ENCODE measurements around the gene MICU1.

MICU1 gene

DNA sequence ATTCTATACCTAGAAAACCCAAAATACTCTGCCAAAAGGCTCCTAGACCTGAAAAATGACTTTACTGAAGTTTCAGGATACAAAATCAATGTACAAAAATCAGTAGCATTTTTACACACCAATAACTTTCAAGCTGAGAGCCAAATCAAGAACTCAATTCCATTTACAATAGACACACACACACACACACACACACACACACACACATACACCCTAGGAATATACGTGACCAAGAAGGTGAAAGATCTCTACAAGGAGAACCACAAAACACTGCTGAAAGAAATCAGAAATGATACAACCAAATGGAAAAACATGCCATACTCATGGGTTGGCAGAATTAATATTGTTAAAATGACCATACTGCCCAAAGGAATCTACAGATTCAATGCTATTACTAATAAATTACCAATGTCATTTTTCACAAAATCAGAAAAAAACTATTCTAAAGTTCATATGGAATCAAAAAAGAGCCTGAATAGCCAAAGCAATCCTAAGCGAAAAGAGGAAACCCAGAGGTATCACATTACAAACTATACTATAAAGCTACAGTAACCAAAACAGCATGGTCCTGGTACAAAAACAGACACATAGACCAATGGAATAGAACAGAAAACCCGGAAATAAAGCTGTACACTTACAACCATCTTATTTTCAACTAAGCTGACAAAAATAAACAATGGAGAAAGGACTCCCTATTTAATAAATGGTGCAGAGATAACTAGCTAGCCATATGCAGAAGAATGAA lies 122.0 kb downstream of the MICU1 start:
- TF ChIP-seq TCF12 (IDR thresholded peaks at IDR 0.05; ENCODE audit: low read depth) = no peak
- TF ChIP-seq, protein P1, sequence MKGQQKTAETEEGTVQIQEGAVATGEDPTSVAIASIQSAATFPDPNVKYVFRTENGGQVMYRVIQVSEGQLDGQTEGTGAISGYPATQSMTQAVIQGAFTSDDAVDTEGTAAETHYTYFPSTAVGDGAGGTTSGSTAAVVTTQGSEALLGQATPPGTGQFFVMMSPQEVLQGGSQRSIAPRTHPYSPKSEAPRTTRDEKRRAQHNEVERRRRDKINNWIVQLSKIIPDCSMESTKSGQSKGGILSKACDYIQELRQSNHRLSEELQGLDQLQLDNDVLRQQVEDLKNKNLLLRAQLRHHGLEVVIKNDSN (IDR thresholded peaks at IDR 0.05) = no peak
- TF ChIP-seq CEBPB (IDR thresholded peaks at IDR 0.05) = no peak
- TF ChIP-seq YY1 (IDR thresholded peaks at IDR 0.05; ENCODE audit: low read depth) = no peak
- no peak for TF ChIP-seq TAF1 (IDR thresholded peaks at IDR 0.05; ENCODE audit: low read depth)
- TF ChIP-seq ZBTB7A (IDR thresholded peaks at IDR 0.05; ENCODE audit: low read depth) = no peak
- TF ChIP-seq NFIC (IDR thresholded peaks at IDR 0.05) = no peak
- TF ChIP-seq, protein P2, sequence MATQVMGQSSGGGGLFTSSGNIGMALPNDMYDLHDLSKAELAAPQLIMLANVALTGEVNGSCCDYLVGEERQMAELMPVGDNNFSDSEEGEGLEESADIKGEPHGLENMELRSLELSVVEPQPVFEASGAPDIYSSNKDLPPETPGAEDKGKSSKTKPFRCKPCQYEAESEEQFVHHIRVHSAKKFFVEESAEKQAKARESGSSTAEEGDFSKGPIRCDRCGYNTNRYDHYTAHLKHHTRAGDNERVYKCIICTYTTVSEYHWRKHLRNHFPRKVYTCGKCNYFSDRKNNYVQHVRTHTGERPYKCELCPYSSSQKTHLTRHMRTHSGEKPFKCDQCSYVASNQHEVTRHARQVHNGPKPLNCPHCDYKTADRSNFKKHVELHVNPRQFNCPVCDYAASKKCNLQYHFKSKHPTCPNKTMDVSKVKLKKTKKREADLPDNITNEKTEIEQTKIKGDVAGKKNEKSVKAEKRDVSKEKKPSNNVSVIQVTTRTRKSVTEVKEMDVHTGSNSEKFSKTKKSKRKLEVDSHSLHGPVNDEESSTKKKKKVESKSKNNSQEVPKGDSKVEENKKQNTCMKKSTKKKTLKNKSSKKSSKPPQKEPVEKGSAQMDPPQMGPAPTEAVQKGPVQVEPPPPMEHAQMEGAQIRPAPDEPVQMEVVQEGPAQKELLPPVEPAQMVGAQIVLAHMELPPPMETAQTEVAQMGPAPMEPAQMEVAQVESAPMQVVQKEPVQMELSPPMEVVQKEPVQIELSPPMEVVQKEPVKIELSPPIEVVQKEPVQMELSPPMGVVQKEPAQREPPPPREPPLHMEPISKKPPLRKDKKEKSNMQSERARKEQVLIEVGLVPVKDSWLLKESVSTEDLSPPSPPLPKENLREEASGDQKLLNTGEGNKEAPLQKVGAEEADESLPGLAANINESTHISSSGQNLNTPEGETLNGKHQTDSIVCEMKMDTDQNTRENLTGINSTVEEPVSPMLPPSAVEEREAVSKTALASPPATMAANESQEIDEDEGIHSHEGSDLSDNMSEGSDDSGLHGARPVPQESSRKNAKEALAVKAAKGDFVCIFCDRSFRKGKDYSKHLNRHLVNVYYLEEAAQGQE (IDR thresholded peaks at IDR 0.05; ENCODE audit: low read depth) = no peak
- no peak for TF ChIP-seq EGR1 (IDR thresholded peaks at IDR 0.05)
- no peak for TF ChIP-seq CREB1 (IDR thresholded peaks at IDR 0.05; ENCODE audit: low read depth)
- TF ChIP-seq EP300 (IDR thresholded peaks at IDR 0.05; ENCODE audit: borderline replicate concordance) = no peak
- no peak for TF ChIP-seq TEAD4 (IDR thresholded peaks at IDR 0.05)
- TF ChIP-seq, protein P3, sequence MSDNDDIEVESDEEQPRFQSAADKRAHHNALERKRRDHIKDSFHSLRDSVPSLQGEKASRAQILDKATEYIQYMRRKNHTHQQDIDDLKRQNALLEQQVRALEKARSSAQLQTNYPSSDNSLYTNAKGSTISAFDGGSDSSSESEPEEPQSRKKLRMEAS (IDR thresholded peaks at IDR 0.05) = no peak
- TF ChIP-seq FOXM1 (IDR thresholded peaks at IDR 0.05; ENCODE audit: borderline replicate concordance, low read depth) = no peak
- no peak for TF ChIP-seq RAD21 (IDR thresholded peaks at IDR 0.05; ENCODE audit: low read depth)

DNA sequence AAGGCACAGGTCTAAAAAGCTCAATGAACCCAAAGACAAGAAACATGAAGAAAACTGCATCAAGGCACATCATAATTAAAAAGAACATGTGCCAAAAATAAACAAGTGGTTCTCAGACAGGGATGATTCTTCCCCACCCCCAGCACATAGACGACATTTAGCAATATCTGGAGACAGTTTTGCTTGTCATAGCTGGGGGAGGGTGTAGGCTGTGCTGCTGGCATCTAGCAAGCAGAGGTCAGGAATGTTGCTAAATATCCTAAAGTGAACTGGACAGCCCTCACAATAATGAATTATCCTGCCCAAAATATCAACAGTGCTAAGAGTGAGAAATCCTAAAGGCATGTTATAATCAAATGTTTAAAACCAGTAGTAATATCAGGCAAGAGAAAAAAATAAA lies 122.6 kb downstream of the MICU1 start:
- TF ChIP-seq CREB1 (IDR thresholded peaks at IDR 0.05; ENCODE audit: low read depth) = no peak
- no peak for TF ChIP-seq TCF12 (IDR thresholded peaks at IDR 0.05; ENCODE audit: low read depth)
- TF ChIP-seq TAF1 (IDR thresholded peaks at IDR 0.05; ENCODE audit: low read depth) = no peak
- TF ChIP-seq EGR1 (IDR thresholded peaks at IDR 0.05) = no peak
- TF ChIP-seq ZBTB7A (IDR thresholded peaks at IDR 0.05; ENCODE audit: low read depth) = no peak
- TF ChIP-seq, protein P2 (IDR thresholded peaks at IDR 0.05; ENCODE audit: low read depth) = no peak
- TF ChIP-seq, protein P1 (IDR thresholded peaks at IDR 0.05) = no peak
- no peak for TF ChIP-seq RAD21 (IDR thresholded peaks at IDR 0.05; ENCODE audit: low read depth)
- no peak for TF ChIP-seq TEAD4 (IDR thresholded peaks at IDR 0.05)

DNA sequence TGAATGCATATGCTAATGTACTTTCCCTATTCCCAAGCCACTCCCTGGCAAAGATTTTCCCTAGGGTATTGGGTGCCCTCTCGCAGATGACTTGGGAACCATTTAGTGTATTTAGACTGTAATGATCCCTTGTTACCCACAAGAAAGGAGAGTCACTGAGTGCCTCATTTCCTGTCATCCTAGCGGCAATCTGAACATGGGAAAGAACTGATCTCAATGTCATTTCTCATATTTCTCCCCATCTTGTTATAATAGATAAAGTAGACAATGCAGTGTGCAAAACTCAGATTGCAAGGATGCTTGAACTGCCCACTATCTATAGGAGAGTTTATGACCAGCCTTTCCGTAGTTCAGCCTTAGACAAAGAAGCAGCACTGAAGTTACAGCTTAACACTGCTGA lies 123.3 kb downstream of the MICU1 start:
- TF ChIP-seq EP300 (IDR thresholded peaks at IDR 0.05; ENCODE audit: borderline replicate concordance) (no peak), TCF12 (IDR thresholded peaks at IDR 0.05; ENCODE audit: low read depth) (no peak), RAD21 (IDR thresholded peaks at IDR 0.05; ENCODE audit: low read depth) (no peak), YY1 (IDR thresholded peaks at IDR 0.05; ENCODE audit: low read depth) (no peak), TAF1 (IDR thresholded peaks at IDR 0.05; ENCODE audit: low read depth) (no peak), TEAD4 (IDR thresholded peaks at IDR 0.05) (no peak), EGR1 (IDR thresholded peaks at IDR 0.05) (no peak), ZBTB7A (IDR thresholded peaks at IDR 0.05; ENCODE audit: low read depth) (no peak), NFIC (IDR thresholded peaks at IDR 0.05) (no peak), CREB1 (IDR thresholded peaks at IDR 0.05; ENCODE audit: low read depth) (no peak), FOXM1 (IDR thresholded peaks at IDR 0.05; ENCODE audit: borderline replicate concordance, low read depth) (no peak)
- TF ChIP-seq, protein P1 (IDR thresholded peaks at IDR 0.05) = no peak
- TF ChIP-seq, protein P3 (IDR thresholded peaks at IDR 0.05) = no peak

DNA sequence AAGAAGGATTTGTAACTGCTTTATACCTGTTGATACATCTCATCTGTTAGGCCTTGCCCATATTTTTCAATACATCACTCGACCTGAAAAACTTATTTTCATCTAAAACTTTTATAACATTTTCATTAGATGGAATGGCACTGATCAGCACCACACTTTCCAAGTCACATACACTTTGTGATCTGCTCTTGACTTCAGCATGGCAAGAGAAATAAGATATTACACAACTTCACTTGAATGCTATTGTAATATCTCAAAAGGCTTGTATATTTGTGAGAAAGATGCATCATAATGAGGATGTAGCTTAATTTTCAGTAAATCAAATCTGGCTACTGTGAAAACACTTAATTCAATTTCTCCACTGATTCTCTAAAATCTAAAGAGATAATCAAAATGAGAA lies 126.2 kb downstream of the MICU1 start:
- TF ChIP-seq FOXM1 (IDR thresholded peaks at IDR 0.05; ENCODE audit: borderline replicate concordance, low read depth) = no peak
- no peak for TF ChIP-seq EP300 (IDR thresholded peaks at IDR 0.05; ENCODE audit: borderline replicate concordance)
- no peak for TF ChIP-seq ZBTB7A (IDR thresholded peaks at IDR 0.05; ENCODE audit: low read depth)
- no peak for TF ChIP-seq CREB1 (IDR thresholded peaks at IDR 0.05; ENCODE audit: low read depth)
- TF ChIP-seq, protein P2 (IDR thresholded peaks at IDR 0.05; ENCODE audit: low read depth) = no peak
- no peak for TF ChIP-seq CEBPB (IDR thresholded peaks at IDR 0.05)
- TF ChIP-seq, protein P3 (IDR thresholded peaks at IDR 0.05) = no peak
- TF ChIP-seq RAD21 (IDR thresholded peaks at IDR 0.05; ENCODE audit: low read depth) = no peak
- TF ChIP-seq TAF1 (IDR thresholded peaks at IDR 0.05; ENCODE audit: low read depth) = no peak
- TF ChIP-seq, protein P1 (IDR thresholded peaks at IDR 0.05) = no peak
- no peak for TF ChIP-seq EGR1 (IDR thresholded peaks at IDR 0.05)
- TF ChIP-seq TEAD4 (IDR thresholded peaks at IDR 0.05) = no peak
- TF ChIP-seq NFIC (IDR thresholded peaks at IDR 0.05) = no peak
- no peak for TF ChIP-seq YY1 (IDR thresholded peaks at IDR 0.05; ENCODE audit: low read depth)
- no peak for TF ChIP-seq TCF12 (IDR thresholded peaks at IDR 0.05; ENCODE audit: low read depth)

Measured in Ishikawa (cell line).